ENCODE measurements around the gene GSTT4.
"Not testable (repeated sequence)": the region's sequence is repeated elsewhere in the genome, so short reads cannot be mapped to it uniquely, and the experiment has no call there.

Gene GSTT4

GRCh38 chr22:23997092-23997491 is 8.2 kb downstream of the GSTT4 start:
- H3K4me2 ChIP-seq (ENCODE audit: low read length), result no peak overlapping the region

GRCh38 chr22:23993581-23994177 is 11.6 kb downstream of the GSTT4 start:
- not testable (repeated sequence) for H3K4me3 ChIP-seq (ENCODE audit: low read depth, low read length); H3K36me3 ChIP-seq (ENCODE audit: control insufficient read depth in 1 of 2, insufficient read depth in 2 of 2, low read length in 2 of 2); H3K23ac ChIP-seq (ENCODE audit: low read length); H3K9me3 ChIP-seq (ENCODE audit: insufficient read depth, low read depth, low read length); H3K4ac ChIP-seq (ENCODE audit: low read depth, low read length); H2AFZ ChIP-seq (ENCODE audit: insufficient read depth, low read length, poor library complexity); H3K27me3 ChIP-seq (ENCODE audit: insufficient read depth, low read length); H3K14ac ChIP-seq (ENCODE audit: low read length); H2BK5ac ChIP-seq (ENCODE audit: low read depth, low read length, poor library complexity); H3K27ac ChIP-seq (ENCODE audit: low read depth, low read length); H3K4me2 ChIP-seq (ENCODE audit: low read length); H2AK5ac ChIP-seq (ENCODE audit: low read length); DNase-seq; H3K9ac ChIP-seq (ENCODE audit: low read length); H3K4me1 ChIP-seq (ENCODE audit: control insufficient read depth in 1 of 2, insufficient read depth in 2 of 2, low read length in 2 of 2); H2BK12ac ChIP-seq (ENCODE audit: low read length); H2BK120ac ChIP-seq (ENCODE audit: insufficient read depth, low read length, poor library complexity); H3K18ac ChIP-seq (ENCODE audit: low read length); H3K79me1 ChIP-seq (ENCODE audit: low read length); H4K91ac ChIP-seq (ENCODE audit: low read depth, low read length); H4K12ac ChIP-seq (ENCODE audit: low read depth, low read length); H3K79me2 ChIP-seq (ENCODE audit: control insufficient read depth, insufficient read depth, low read length, poor library complexity); H4K8ac ChIP-seq (ENCODE audit: low read depth, low read length)
- no CpG with 5 or more reads among the region's 4 CpGs for whole genome bisulfite sequencing (ENCODE audit: extremely low coverage, insufficient coverage, insufficient read length)

More at GRCh38 chr22:23997092-23997491, 8.2 kb downstream of the GSTT4 start:
- Histone ChIP-seq H3K79me2 (ENCODE audit: control insufficient read depth, insufficient read depth, low read length, poor library complexity) (no peaks in the 10 kb centered on the region), H2AFZ (ENCODE audit: insufficient read depth, low read length, poor library complexity) (no peak overlapping the region), H4K8ac (ENCODE audit: low read depth, low read length) (no peak overlapping the region), H3K79me1 (ENCODE audit: low read length) (no peaks in the 10 kb centered on the region), H3K9me3 (ENCODE audit: insufficient read depth, low read depth, low read length) (peaks cover under 1% of the 10 kb centered on the region), H3K27me3 (ENCODE audit: insufficient read depth, low read length) (no peaks in the 10 kb centered on the region), H3K27ac (ENCODE audit: low read depth, low read length) (no peak overlapping the region), H4K12ac (ENCODE audit: low read depth, low read length) (no peak overlapping the region), H2BK12ac (ENCODE audit: low read length) (no peak overlapping the region), H3K18ac (ENCODE audit: low read length) (no peak overlapping the region), H3K4me1 (ENCODE audit: control insufficient read depth in 1 of 2, insufficient read depth in 2 of 2, low read length in 2 of 2) (peaks cover 0 to 2% of the 10 kb centered on the region in 2 experiments), H3K14ac (ENCODE audit: low read length) (no peak overlapping the region), H2AK5ac (ENCODE audit: low read length) (no peak overlapping the region), H3K36me3 (ENCODE audit: control insufficient read depth in 1 of 2, insufficient read depth in 2 of 2, low read length in 2 of 2) (no peaks in the 10 kb centered on the region), H3K23ac (ENCODE audit: low read length) (no peak overlapping the region), H3K9ac (ENCODE audit: low read length) (no peak overlapping the region), H4K91ac (ENCODE audit: low read depth, low read length) (no peak overlapping the region), H3K4ac (ENCODE audit: low read depth, low read length) (no peak overlapping the region), H2BK120ac (ENCODE audit: insufficient read depth, low read length, poor library complexity) (no peak overlapping the region), H3K4me3 (ENCODE audit: low read depth, low read length) (no peak overlapping the region), H2BK5ac (ENCODE audit: low read depth, low read length, poor library complexity) (no peak overlapping the region)
- DNase-seq, result no peak
- WGBS (ENCODE audit: extremely low coverage, insufficient coverage, insufficient read length), result no CpG with 5 or more reads among the region's 3 CpGs

GRCh38 chr22:23993080-23993479 is 12.2 kb downstream of the GSTT4 start:
- H3K14ac ChIP-seq (ENCODE audit: low read length); H3K9me3 ChIP-seq (ENCODE audit: insufficient read depth, low read depth, low read length); H3K4me2 ChIP-seq (ENCODE audit: low read length); H3K4ac ChIP-seq (ENCODE audit: low read depth, low read length); H3K27ac ChIP-seq (ENCODE audit: low read depth, low read length); H3K9ac ChIP-seq (ENCODE audit: low read length); H2BK5ac ChIP-seq (ENCODE audit: low read depth, low read length, poor library complexity); H3K36me3 ChIP-seq (ENCODE audit: control insufficient read depth in 1 of 2, insufficient read depth in 2 of 2, low read length in 2 of 2); H3K18ac ChIP-seq (ENCODE audit: low read length); H3K79me2 ChIP-seq (ENCODE audit: control insufficient read depth, insufficient read depth, low read length, poor library complexity); H2BK120ac ChIP-seq (ENCODE audit: insufficient read depth, low read length, poor library complexity); H3K23ac ChIP-seq (ENCODE audit: low read length); H2AFZ ChIP-seq (ENCODE audit: insufficient read depth, low read length, poor library complexity); H2BK12ac ChIP-seq (ENCODE audit: low read length); H3K27me3 ChIP-seq (ENCODE audit: insufficient read depth, low read length); H3K79me1 ChIP-seq (ENCODE audit: low read length); DNase-seq; H4K8ac ChIP-seq (ENCODE audit: low read depth, low read length); H2AK5ac ChIP-seq (ENCODE audit: low read length); H3K4me1 ChIP-seq (ENCODE audit: control insufficient read depth in 1 of 2, insufficient read depth in 2 of 2, low read length in 2 of 2); H4K91ac ChIP-seq (ENCODE audit: low read depth, low read length); H3K4me3 ChIP-seq (ENCODE audit: low read depth, low read length); H4K12ac ChIP-seq (ENCODE audit: low read depth, low read length): not testable (repeated sequence)
- no CpG with 5 or more reads among the region's 2 CpGs for WGBS (ENCODE audit: extremely low coverage, insufficient coverage, insufficient read length)

GRCh38 chr22:23989583-23990244 is 15.5 kb downstream of the GSTT4 start:
- H3K23ac ChIP-seq (ENCODE audit: low read length); H3K79me2 ChIP-seq (ENCODE audit: control insufficient read depth, insufficient read depth, low read length, poor library complexity); H3K27ac ChIP-seq (ENCODE audit: low read depth, low read length); H3K4ac ChIP-seq (ENCODE audit: low read depth, low read length); H2AFZ ChIP-seq (ENCODE audit: insufficient read depth, low read length, poor library complexity); H3K4me2 ChIP-seq (ENCODE audit: low read length); H2BK12ac ChIP-seq (ENCODE audit: low read length); H4K8ac ChIP-seq (ENCODE audit: low read depth, low read length); H3K4me1 ChIP-seq (ENCODE audit: control insufficient read depth in 1 of 2, insufficient read depth in 2 of 2, low read length in 2 of 2); H2BK120ac ChIP-seq (ENCODE audit: insufficient read depth, low read length, poor library complexity); H3K4me3 ChIP-seq (ENCODE audit: low read depth, low read length); H2BK5ac ChIP-seq (ENCODE audit: low read depth, low read length, poor library complexity); H3K9ac ChIP-seq (ENCODE audit: low read length); H3K9me3 ChIP-seq (ENCODE audit: insufficient read depth, low read depth, low read length); H2AK5ac ChIP-seq (ENCODE audit: low read length); DNase-seq; H4K12ac ChIP-seq (ENCODE audit: low read depth, low read length); H3K79me1 ChIP-seq (ENCODE audit: low read length); H3K36me3 ChIP-seq (ENCODE audit: control insufficient read depth in 1 of 2, insufficient read depth in 2 of 2, low read length in 2 of 2); H4K91ac ChIP-seq (ENCODE audit: low read depth, low read length); H3K18ac ChIP-seq (ENCODE audit: low read length); H3K27me3 ChIP-seq (ENCODE audit: insufficient read depth, low read length); H3K14ac ChIP-seq (ENCODE audit: low read length): not testable (repeated sequence)
- WGBS (ENCODE audit: extremely low coverage, insufficient coverage, insufficient read length), result no CpG with 5 or more reads among the region's 3 CpGs
